GM23248 (cell line): ENCODE measurements around the gene CEP131.

Experiments used
- EZH2 ChIP-seq: fragments of 200-600 bp; sonication (generic); IDR thresholded peaks from 2 replicates; pipeline ENCODE4 v1.6.1; 2018; ENCODE audit warnings: antibody characterized with exemption, mild to moderate bottlenecking; ENCODE audit not compliant: insufficient read depth, poor library complexity, severe bottlenecking
- EZH2phosphoT487 ChIP-seq: fragments of 200-600 bp; sonication (generic); IDR thresholded peaks from 2 replicates; pipeline ENCODE4 v1.6.1; 2018; ENCODE audit warnings: antibody characterized with exemption, moderate library complexity, mild to moderate bottlenecking, low read depth; ENCODE audit not compliant: insufficient read depth

GRCh38 chr17:81180836-81181810 is 41.6 kb downstream of the CEP131 start:
- no peak for TF ChIP-seq EZH2
- TF ChIP-seq EZH2phosphoT487: no peak
